Measurements from ENCODE around the gene A3GALT2.
A peak's percentile ranks its signal among the peaks of the same experiment; 100 is the strongest.

Gene A3GALT2

GRCh38 chr1:33332881-33333280 is 12.0 kb upstream of the A3GALT2 start:
- ATAC-seq (ENCODE audit: low read depth) (no peak), DNase-seq (ENCODE audit: low spot score) (no peak)
- no peaks in the 10 kb centered on the region for H3K9me3 ChIP-seq (ENCODE audit: severe bottlenecking)
- peak overlapping the region; percentile 99 for H3K27ac ChIP-seq (ENCODE audit: poor library complexity, severe bottlenecking)
- peaks cover 35% of the 10 kb centered on the region for H3K4me1 ChIP-seq (ENCODE audit: insufficient read depth, poor library complexity, severe bottlenecking)
- TF ChIP-seq CTCF (IDR thresholded peaks at IDR 0.05; ENCODE audit: poor library complexity, severe bottlenecking), result no peak
- no peak overlapping the region for H3K4me3 ChIP-seq (ENCODE audit: severe bottlenecking)
- peaks cover 98% of the 10 kb centered on the region for H3K36me3 ChIP-seq (ENCODE audit: low read depth)
- H3K27me3 ChIP-seq (ENCODE audit: insufficient read depth, poor library complexity, severe bottlenecking), result no peaks in the 10 kb centered on the region

GRCh38 chr1:33332357-33332789 is 11.5 kb upstream of the A3GALT2 start:
- Histone ChIP-seq H3K4me1 (ENCODE audit: insufficient read depth, poor library complexity, severe bottlenecking) (peaks cover 30% of the 10 kb centered on the region), H3K27me3 (ENCODE audit: insufficient read depth, poor library complexity, severe bottlenecking) (no peaks in the 10 kb centered on the region), H3K9me3 (ENCODE audit: severe bottlenecking) (no peaks in the 10 kb centered on the region), H3K36me3 (ENCODE audit: low read depth) (peaks cover 98% of the 10 kb centered on the region), H3K27ac (ENCODE audit: poor library complexity, severe bottlenecking) (peak overlapping the region; percentile 99), H3K4me3 (ENCODE audit: severe bottlenecking) (no peak overlapping the region)
- TF ChIP-seq CTCF (IDR thresholded peaks at IDR 0.05; ENCODE audit: poor library complexity, severe bottlenecking), result no peak
- DNase-seq (ENCODE audit: low spot score), result no peak
- ATAC-seq (ENCODE audit: low read depth), result no peak

GRCh38 chr1:33331444-33332356 is 10.8 kb upstream of the A3GALT2 start:
- ATAC-seq (ENCODE audit: low read depth) (no peak), DNase-seq (ENCODE audit: low spot score) (no peak)
- no peak for TF ChIP-seq CTCF (IDR thresholded peaks at IDR 0.05; ENCODE audit: poor library complexity, severe bottlenecking)
- Histone ChIP-seq H3K4me1 (ENCODE audit: insufficient read depth, poor library complexity, severe bottlenecking) (peaks cover 23% of the 10 kb centered on the region), H3K36me3 (ENCODE audit: low read depth) (peaks cover 98% of the 10 kb centered on the region), H3K4me3 (ENCODE audit: severe bottlenecking) (no peak overlapping the region), H3K27ac (ENCODE audit: poor library complexity, severe bottlenecking) (peak overlapping the region; percentile 99), H3K27me3 (ENCODE audit: insufficient read depth, poor library complexity, severe bottlenecking) (no peaks in the 10 kb centered on the region), H3K9me3 (ENCODE audit: severe bottlenecking) (no peaks in the 10 kb centered on the region)

GRCh38 chr1:33330906-33331305 is 10.0 kb upstream of the A3GALT2 start:
- Histone ChIP-seq H3K9me3 (ENCODE audit: severe bottlenecking) (no peaks in the 10 kb centered on the region), H3K27ac (ENCODE audit: poor library complexity, severe bottlenecking) (peak overlapping the region; percentile 99), H3K27me3 (ENCODE audit: insufficient read depth, poor library complexity, severe bottlenecking) (no peaks in the 10 kb centered on the region), H3K4me3 (ENCODE audit: severe bottlenecking) (no peak overlapping the region), H3K4me1 (ENCODE audit: insufficient read depth, poor library complexity, severe bottlenecking) (peaks cover 16% of the 10 kb centered on the region), H3K36me3 (ENCODE audit: low read depth) (peaks cover 98% of the 10 kb centered on the region)
- ATAC-seq (ENCODE audit: low read depth), result no peak
- TF ChIP-seq CTCF (IDR thresholded peaks at IDR 0.05; ENCODE audit: poor library complexity, severe bottlenecking), result no peak
- no peak for DNase-seq (ENCODE audit: low spot score)

GRCh38 chr1:33330361-33330890 is 9.5 kb upstream of the A3GALT2 start:
- no peak for ATAC-seq (ENCODE audit: low read depth)
- H3K4me3 ChIP-seq (ENCODE audit: severe bottlenecking), result no peak overlapping the region
- no peaks in the 10 kb centered on the region for H3K27me3 ChIP-seq (ENCODE audit: insufficient read depth, poor library complexity, severe bottlenecking)
- H3K36me3 ChIP-seq (ENCODE audit: low read depth), result peaks cover 100% of the 10 kb centered on the region
- no peak for TF ChIP-seq CTCF (IDR thresholded peaks at IDR 0.05; ENCODE audit: poor library complexity, severe bottlenecking)
- no peak for DNase-seq (ENCODE audit: low spot score)
- H3K4me1 ChIP-seq (ENCODE audit: insufficient read depth, poor library complexity, severe bottlenecking), result peaks cover 16% of the 10 kb centered on the region
- peak overlapping the region; percentile 57 for H3K27ac ChIP-seq (ENCODE audit: poor library complexity, severe bottlenecking)
- no peaks in the 10 kb centered on the region for H3K9me3 ChIP-seq (ENCODE audit: severe bottlenecking)

Measured in RWPE2 (cell line).